IMR-90 (cell line): ENCODE measurements around the gene PARP1. TPM values are rescaled to one million over a fixed set of nuclear protein-coding genes. Genes with fewer than 3 reads are reported as not detected.
"Not testable (repeated sequence)": the region's sequence is repeated elsewhere in the genome, so short reads cannot be mapped to it uniquely, and the experiment has no call there.

Source experiments
- ATAC-seq: fragments of 200-7000 bp; cut with Tn5 transposase; 2 replicates; pipeline ENCODE4 v1.9.1; 2020; ENCODE audit warnings: low read depth, mild to moderate bottlenecking, moderate library complexity
- BruUV-seq: library from RNA; stranded (reverse); fragments of 400-500 nt; replicated peaks from 2 replicates; lab custom pipeline; 2021; lab: Mats Ljungman, UMichigan
- CTCF ChIA-PET: fragments of 300-600 bp; formaldehyde crosslinking; extraction: SDS; loops from one replicate; lab custom pipeline; 2021; ENCODE audit warnings: antibody characterized with exemption; lab: Yijun Ruan, JAX
- POLR2A ChIA-PET: fragments of 300-600 bp; sonication (Branson Sonifier 250); formaldehyde crosslinking; loops from one replicate; lab custom pipeline; 2022; ENCODE audit warnings: antibody characterized with exemption; ENCODE audit not compliant: unreplicated experiment; lab: Charles Lee
- DNase-seq: peaks from one replicate; pipeline ENCODE4 v3.0.0; 2013
- H2AFZ ChIP-seq: replicated peaks from 2 replicates; pipeline ENCODE3; 2013; ENCODE audit warnings: low read length, mild to moderate bottlenecking; ENCODE audit not compliant: poor library complexity
- H2AK5ac ChIP-seq: 2 replicates; pipeline ENCODE4 v1.6.1; 2013; ENCODE audit warnings: low read depth, low read length, inconsistent platforms
- H2AK9ac ChIP-seq: replicated peaks from 2 replicates; pipeline ENCODE3; 2013; ENCODE audit warnings: mild to moderate bottlenecking, low read depth, low read length, moderate library complexity; ENCODE audit not compliant: poor library complexity
- H2BK120ac ChIP-seq: 2 replicates; pipeline ENCODE4 v1.6.1; 2013; ENCODE audit warnings: low read depth, low read length, inconsistent platforms
- H2BK15ac ChIP-seq: 3 replicates; pipeline ENCODE4 v1.6.1; 2013; ENCODE audit warnings: low read depth, low read length, inconsistent platforms
- H2BK20ac ChIP-seq: 2 replicates; pipeline ENCODE4 v1.6.1; 2013; ENCODE audit warnings: low read depth, mild to moderate bottlenecking, inconsistent platforms, low read length, moderate library complexity
- H2BK5ac ChIP-seq: 2 replicates; pipeline ENCODE4 v1.6.1; 2013; ENCODE audit warnings: mild to moderate bottlenecking, low read depth, low read length, inconsistent platforms; ENCODE audit not compliant: poor library complexity, severe bottlenecking
- H3K14ac ChIP-seq: replicated peaks from 2 replicates; pipeline ENCODE4 v1.6.1; 2013; ENCODE audit warnings: low read depth, low read length, inconsistent platforms
- H3K18ac ChIP-seq: 2 replicates; pipeline ENCODE4 v1.6.1; 2013; ENCODE audit warnings: low read depth, low read length, control low read depth
- H3K23ac ChIP-seq: 2 replicates; pipeline ENCODE4 v1.6.1; 2013; ENCODE audit warnings: low read depth, low read length, inconsistent platforms
- H3K27ac ChIP-seq: 2 replicates; pipeline ENCODE4 v1.5.1; 2013; ENCODE audit warnings: mild to moderate bottlenecking, control low read depth, low read length; ENCODE audit not compliant: insufficient read depth
- H3K27me3 ChIP-seq: 2 replicates; pipeline ENCODE4 v1.6.1; 2013; ENCODE audit warnings: low read length; ENCODE audit not compliant: control insufficient read depth, insufficient read depth
- H3K36me3 ChIP-seq: 2 replicates; pipeline ENCODE4 v1.6.1; 2013; ENCODE audit warnings: low read length, mixed read lengths; ENCODE audit not compliant: control insufficient read depth, insufficient read depth
- H3K4ac ChIP-seq: 2 replicates; pipeline ENCODE4 v1.6.1; 2013; ENCODE audit warnings: low read depth, low read length, inconsistent platforms
- H3K4me1 ChIP-seq: 2 replicates; pipeline ENCODE4 v1.6.1; 2013; ENCODE audit warnings: low read length, mixed read lengths; ENCODE audit not compliant: control insufficient read depth, insufficient read depth
- H3K4me2 ChIP-seq: 2 replicates; pipeline ENCODE4 v1.6.1; 2013; ENCODE audit warnings: low read depth, mild to moderate bottlenecking, control low read depth, low read length, moderate library complexity
- H3K4me3 ChIP-seq: 2 replicates; pipeline ENCODE4 v1.5.1; 2013; ENCODE audit warnings: low read depth, mild to moderate bottlenecking, control low read depth, low read length, moderate library complexity; ENCODE audit not compliant: insufficient read depth
- H3K56ac ChIP-seq: 2 replicates; pipeline ENCODE4 v1.6.1; 2013; ENCODE audit warnings: low read length, inconsistent platforms; ENCODE audit not compliant: insufficient read depth; ENCODE audit errors: extremely low read depth
- H3K79me1 ChIP-seq, 2 experiments: 2 replicates each; pipeline ENCODE4 v1.6.1; 2013; ENCODE audit warnings: low read length in 2 of 2, inconsistent platforms in 1 of 2, low read depth in 1 of 2
- H3K9ac ChIP-seq: 2 replicates; pipeline ENCODE4 v1.6.1; 2013; ENCODE audit warnings: low read depth, low read length, control low read depth
- H3K9me1 ChIP-seq: 2 replicates; pipeline ENCODE4 v1.6.1; 2013; ENCODE audit warnings: low read length, inconsistent platforms; ENCODE audit not compliant: insufficient read depth
- H3K9me3 ChIP-seq: 2 replicates; pipeline ENCODE4 v1.6.1; 2013; ENCODE audit warnings: low read length; ENCODE audit not compliant: control insufficient read depth, insufficient read depth
- H4K20me1 ChIP-seq: 2 replicates; pipeline ENCODE4 v1.6.1; 2013; ENCODE audit warnings: low read length, inconsistent platforms; ENCODE audit not compliant: insufficient read depth
- H4K5ac ChIP-seq: 2 replicates; pipeline ENCODE4 v1.6.1; 2013; ENCODE audit warnings: mild to moderate bottlenecking, low read depth, low read length, control low read depth
- H4K8ac ChIP-seq, 2 experiments: 2 replicates each; pipeline ENCODE4 v1.6.1; 2013; ENCODE audit warnings: low read depth in 2 of 2, low read length in 2 of 2, control low read depth in 1 of 2, inconsistent platforms in 1 of 2
- H4K91ac ChIP-seq: 2 replicates; pipeline ENCODE4 v1.6.1; 2013; ENCODE audit warnings: low read depth, low read length, inconsistent platforms; ENCODE audit not compliant: insufficient read depth
- MAFK ChIP-seq: IDR thresholded peaks from 2 replicates; pipeline ENCODE4 v1.6.1; 2012; ENCODE audit warnings: low read depth, low read length, improper control_type of control experiment
- MXI1 ChIP-seq: IDR thresholded peaks from 2 replicates; pipeline ENCODE4 v1.6.1; 2012; ENCODE audit warnings: low read depth, mild to moderate bottlenecking, low read length, moderate library complexity, borderline replicate concordance
- WGBS, 2 experiments: methylation state at CpG; one replicate each; pipeline versions ENCODE4 v1.1.5 to v1.1.7; 2013; ENCODE audit warnings: missing lambda C conversion rate in 2 of 2; ENCODE audit not compliant: insufficient read length in 1 of 2; ENCODE audit errors: extremely low coverage in 2 of 2; 5-methylcytosine and 5-hydroxymethylcytosine counted together
- dilution Hi-C: fragments of 300-500 bp; cut with HindIII; formaldehyde crosslinking; loops from one replicate; pipeline ENCODE4 v1.14.3; 2018; ENCODE audit warnings: low sequenced_read_pairs; ENCODE audit not compliant: unreplicated experiment
- in situ Hi-C: fragments of 300-500 bp; cut with MboI; formaldehyde crosslinking; loops from 3 replicates; pipeline ENCODE4 v1.14.3; 2019; ENCODE audit warnings: low sequenced_read_pairs, inconsistent platforms, mixed read lengths
- intact Hi-C: fragments of 100-400 bp; cut with micrococcal nuclease; formaldehyde crosslinking; loops from 2 replicates; pipeline ENCODE4 v1.10.0; 2022
- polyA plus RNA-seq, 3 experiments: library from polyadenylated mRNA; depleted of rRNA; stranded (reverse); fragments of >200 nt; gene quantifications; 2 replicates each; pipeline ENCODE4 v1.2.3, GENCODE V29; 2012; ENCODE audit warnings: low replicate concordance in 1 of 3
- total RNA-seq: library from RNA; depleted of rRNA; stranded (reverse); fragments of >200 nt; gene quantifications from 2 replicates; pipeline ENCODE4 v1.2.3, GENCODE V29; 2012

Gene PARP1
- total and polyA plus RNA-seq, 2 of the 4 experiments (the other 2 are of a cell fraction), result 86.5 to 105 TPM

GRCh38 chr1:226432586-226433340, 24.9 kb upstream of the PARP1 start:
- H3K4me3 ChIP-seq, result no peak overlapping the region
- no peak for ATAC-seq
- H3K9me3 ChIP-seq, result no peaks in the 10 kb centered on the region
- WGBS, 2 experiments, result 71% methylated on average over 4 of the region's 13 CpGs; no CpG with 5 or more reads in 1 of the 2 experiments
- H2BK120ac ChIP-seq, result no peak overlapping the region
- H3K4ac ChIP-seq, result no peak overlapping the region
- H2BK5ac ChIP-seq, result no peak overlapping the region
- in situ Hi-C loops (no loop called here), dilution Hi-C loops (no loop called here), intact Hi-C loops (no loop called here)
- DNase-seq, result no peak
- no peak overlapping the region for H4K5ac ChIP-seq
- peaks cover 26% of the 10 kb centered on the region; the same call in 1 of the 2 replicates for H3K27me3 ChIP-seq
- no peaks in the 10 kb centered on the region for H3K79me1 ChIP-seq
- no peak overlapping the region for H3K56ac ChIP-seq
- ChIA-PET CTCF (no interaction called here), POLR2A (no interaction called here)
- H3K14ac ChIP-seq, result no peak overlapping the region
- H4K20me1 ChIP-seq, result no peaks in the 10 kb centered on the region
- no peaks in the 10 kb centered on the region for H3K4me1 ChIP-seq
- no peak for TF ChIP-seq MXI1
- TF ChIP-seq MAFK, result no peak
- H3K4me2 ChIP-seq, result no peak overlapping the region
- no peak overlapping the region for H2BK15ac ChIP-seq
- no peak overlapping the region for H4K8ac ChIP-seq
- H4K91ac ChIP-seq, result no peak overlapping the region
- no peaks in the 10 kb centered on the region for H3K9me1 ChIP-seq
- no peak overlapping the region for H2AK9ac ChIP-seq
- no peaks in the 10 kb centered on the region for H3K36me3 ChIP-seq
- no peak overlapping the region for H3K18ac ChIP-seq
- H2BK20ac ChIP-seq, result no peak overlapping the region
- no peak overlapping the region for H3K9ac ChIP-seq
- no peak overlapping the region for H3K27ac ChIP-seq
- no peak overlapping the region for H3K23ac ChIP-seq
- BruUV-seq, result no TSS peak
- H2AFZ ChIP-seq, result no peak overlapping the region
- H2AK5ac ChIP-seq, result no peak overlapping the region

- H3K9me1 ChIP-seq, H2AK5ac ChIP-seq, H3K27ac ChIP-seq, H2BK20ac ChIP-seq, CTCF ChIA-PET, H3K4me3 ChIP-seq, H3K23ac ChIP-seq, ATAC-seq, DNase-seq, H2AK9ac ChIP-seq, intact Hi-C loops, POLR2A ChIA-PET, H3K9me3 ChIP-seq, H2AFZ ChIP-seq, H3K56ac ChIP-seq, H3K14ac ChIP-seq, H3K18ac ChIP-seq, H2BK5ac ChIP-seq, BruUV-seq, H3K4me2 ChIP-seq, H2BK120ac ChIP-seq, dilution Hi-C loops, H4K91ac ChIP-seq, H3K4me1 ChIP-seq, H4K5ac ChIP-seq, H3K79me1 ChIP-seq, H4K8ac ChIP-seq, H4K20me1 ChIP-seq, H3K4ac ChIP-seq, H3K9ac ChIP-seq, H2BK15ac ChIP-seq, H3K36me3 ChIP-seq, in situ Hi-C loops: not testable (repeated sequence)
- peaks cover 24% of the 10 kb centered on the region; the same call in 1 of the 2 replicates for H3K27me3 ChIP-seq
- WGBS, 2 experiments, result no CpG with 5 or more reads among the region's 2 CpGs
Measured at GRCh38 chr1:226431898-226432297, 24.0 kb upstream of the PARP1 start.
